Measurements from ENCODE around the gene SMIM29. TPM values are rescaled to one million over a fixed set of nuclear protein-coding genes. Genes with fewer than 3 reads are reported as not detected.

SMIM29 gene
- total and polyA plus RNA-seq, 10 of the 15 experiments (the other 5 are each of a cell fraction or from before 2014, with no cell fraction given): 7.1 to 30.0 (median 16.2) TPM

GRCh38 chr6:34237316-34237721 lies 11.5 kb downstream of the SMIM29 start:
- DNase-seq (ENCODE audit: low read depth, low spot score) (no peak), ATAC-seq (no peak), FAIRE-seq (no peak)
- ChIA-PET RAD21 (ENCODE audit: unreplicated experiment) (interaction anchor here (0.6 to 2.1 kb wide), 9 partner anchors 12 to 189 kb away, joined by 3 to 17 read pairs (median 3); partner anchors contain the start of gene SMIM29), POLR2A (interaction anchor here (0.5 to 2.1 kb wide), 15 partner anchors 9 to 420 kb away, joined by 3 to 20 read pairs (median 3); no protein-coding TSS in a partner anchor), CTCF (interaction anchor here (0.8 to 1.5 kb wide), 6 partner anchors 10 to 159 kb away, joined by 3 to 7 read pairs (median 4); partner anchors contain the start of gene SMIM29), SMC1A (ENCODE audit: uncharacterized antibody, unreplicated experiment) (interaction anchor here (1.1 to 1.3 kb wide), 2 partner anchors 13 to 40 kb away, joined by 3 to 10 read pairs; no protein-coding TSS in a partner anchor)
- Histone ChIP-seq H2AFZ (ENCODE audit: control insufficient read depth, low read depth, low read length) (no peak overlapping the region), H3K4me3 (peak overlapping the region; percentile 93), H3K4me2 (ENCODE audit: control insufficient read depth, insufficient read depth) (no peak overlapping the region), H3K79me2 (ENCODE audit: control insufficient read depth, insufficient read depth, low read length) (peaks cover 49% of the 10 kb centered on the region), H3K4me1 (ENCODE audit: control insufficient read depth, insufficient read depth, low read length) (peaks cover 21% of the 10 kb centered on the region), H3K27me3 (replicated peaks in 1 of 2; ENCODE audit: control insufficient read depth in 2 of 2, insufficient read depth in 2 of 2, low read length in 1 of 2) (no peaks in the 10 kb centered on the region), H3K9me3 (replicated peaks; ENCODE audit: control insufficient read depth, insufficient read depth, low read length) (no peaks in the 10 kb centered on the region), H3K27ac (ENCODE audit: control insufficient read depth, insufficient read depth) (peak overlapping the region; percentile 94), H4K20me1 (ENCODE audit: control insufficient read depth, insufficient read depth) (peaks cover 5% of the 10 kb centered on the region; the same call in 1 of the 2 replicates), H3K9ac (ENCODE audit: control insufficient read depth, insufficient read depth, low read length) (peak overlapping the region; percentile 99), H3K36me3 (ENCODE audit: control insufficient read depth in 2 of 2, insufficient read depth in 2 of 2, low read length in 1 of 2) (peaks cover 14 to 19% of the 10 kb centered on the region in 2 experiments; a peak in 3 of 4 replicates)
- BruUV-seq (replicated peaks): no TSS peak
- TF ChIP-seq SRF (IDR thresholded peaks at IDR 0.05; ENCODE audit: low read depth in 2 of 2, low read length in 2 of 2): no peak
- TF ChIP-seq EGR1 (IDR thresholded peaks at IDR 0.05; ENCODE audit: borderline replicate concordance in 1 of 2, low read depth in 2 of 2, low read length in 2 of 2): peak in 1 of 2 experiments; percentile 42; a peak in 1 of 3 replicates
- no peak for TF ChIP-seq MEF2B (IDR thresholded peaks at IDR 0.05; ENCODE audit: partially characterized antibody, poor library complexity, severe bottlenecking)
- 0 out of 2 replicates have a peak, but pooled peaks have one; percentile 2 for TF ChIP-seq POLR2A (IDR thresholded peaks at IDR 0.05; ENCODE audit: low read depth, low read length)
- TF ChIP-seq, protein P1, sequence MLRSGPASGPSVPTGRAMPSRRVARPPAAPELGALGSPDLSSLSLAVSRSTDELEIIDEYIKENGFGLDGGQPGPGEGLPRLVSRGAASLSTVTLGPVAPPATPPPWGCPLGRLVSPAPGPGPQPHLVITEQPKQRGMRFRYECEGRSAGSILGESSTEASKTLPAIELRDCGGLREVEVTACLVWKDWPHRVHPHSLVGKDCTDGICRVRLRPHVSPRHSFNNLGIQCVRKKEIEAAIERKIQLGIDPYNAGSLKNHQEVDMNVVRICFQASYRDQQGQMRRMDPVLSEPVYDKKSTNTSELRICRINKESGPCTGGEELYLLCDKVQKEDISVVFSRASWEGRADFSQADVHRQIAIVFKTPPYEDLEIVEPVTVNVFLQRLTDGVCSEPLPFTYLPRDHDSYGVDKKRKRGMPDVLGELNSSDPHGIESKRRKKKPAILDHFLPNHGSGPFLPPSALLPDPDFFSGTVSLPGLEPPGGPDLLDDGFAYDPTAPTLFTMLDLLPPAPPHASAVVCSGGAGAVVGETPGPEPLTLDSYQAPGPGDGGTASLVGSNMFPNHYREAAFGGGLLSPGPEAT (IDR thresholded peaks at IDR 0.05; ENCODE audit: low read depth): no peak
- in situ Hi-C loops (cut with MboI): loop anchor here (25.0 kb wide), 1 partner anchor 375 kb away; no protein-coding TSS in a partner anchor
- intact Hi-C loops (cut with micrococcal nuclease; ENCODE audit: unreplicated experiment): no loop called here
- 1% methylated on average over 14 of the region's 78 CpGs for WGBS (ENCODE audit: insufficient coverage, insufficient replicate concordance, low lambda C conversion rate, missing lambda C conversion rate)
